ENCODE data around the gene TCP1. TPM values are rescaled to one million over a fixed set of nuclear protein-coding genes. Genes with fewer than 3 reads are reported as not detected.
A peak's percentile ranks its signal among the peaks of the same experiment; 100 is the strongest.

TCP1 gene
- total and polyA plus RNA-seq, 9 of the 15 experiments (the other 6 are each of a cell fraction or from before 2014, with no cell fraction given), result 331 to 801 (median 645) TPM

- intact Hi-C loops (cut with micrococcal nuclease) (loop anchor here (1.0 to 2.0 kb wide), 3 partner anchors 27 to 69 kb away; partner anchors contain the start of genes SOD2, TCP1 and WTAP), in situ Hi-C loops (cut with MboI) (no loop called here)
- H3K9ac ChIP-seq (ENCODE audit: insufficient read depth in 1 of 2, low read depth in 2 of 2, low read length in 2 of 2), result peak within 1 kb of the TSS; percentile 87 to 100
- WGBS (ENCODE audit: insufficient coverage, low coverage, missing lambda C conversion rate), result under 1% methylated on average over 57 of the region's 76 CpGs
- no peaks in the 10 kb centered on the region for H4K20me1 ChIP-seq (replicated peaks; ENCODE audit: control insufficient read depth, insufficient read depth, low read length)
- H3K4me1 ChIP-seq (replicated peaks in 1 of 2; ENCODE audit: control insufficient read depth in 2 of 2, insufficient read depth in 2 of 2, low read length in 2 of 2), result peaks cover 16 to 26% of the 10 kb centered on the region in 2 experiments; a peak in 4 of 5 replicates
- CTCF ChIA-PET (ENCODE audit: low intra/inter-chr PET ratio), result no interaction called here
- H3K27me3 ChIP-seq (ENCODE audit: control insufficient read depth in 2 of 2, insufficient read depth in 2 of 2, low read length in 2 of 2), result no peaks in the 10 kb centered on the region
- POLR2A ChIA-PET, result interaction anchor here (0.5 to 2.3 kb wide), 15 partner anchors 8 to 267 kb away, joined by 3 to 14 read pairs (median 5); partner anchors contain the start of genes SOD2 and WTAP
- no peaks in the 10 kb centered on the region for H3K9me1 ChIP-seq (ENCODE audit: control insufficient read depth, insufficient read depth, low read length)
- H3K36me3 ChIP-seq (ENCODE audit: control insufficient read depth, insufficient read depth, low read length), result peaks cover 67% of the 10 kb centered on the region
- FAIRE-seq (peak; percentile 94), ATAC-seq (peak; percentile 98), DNase-seq (ENCODE audit: extremely low read depth in 1 of 4, low spot score in 3 of 4) (peak; percentile 98 to 100 (median 99))
- no peaks in the 10 kb centered on the region for H3K9me3 ChIP-seq (replicated peaks; ENCODE audit: control insufficient read depth, insufficient read depth, low read depth, low read length)
- H3K79me2 ChIP-seq (ENCODE audit: control insufficient read depth, insufficient read depth, low read length), result peaks cover 28% of the 10 kb centered on the region
- H2AFZ ChIP-seq (ENCODE audit: low read depth, low read length), result peak within 1 kb of the TSS; percentile 98
- peak within 1 kb of the TSS; percentile 87 for H3K27ac ChIP-seq (ENCODE audit: extremely low read depth, low read depth, low read length)
- peak within 1 kb of the TSS; percentile 98 for H3K4me2 ChIP-seq (ENCODE audit: insufficient read depth, low read length)
- H3K4me3 ChIP-seq, result peak within 1 kb of the TSS; percentile 66
- BruUV-seq (replicated peaks), result no TSS peak
- TF ChIP-seq E2F8 (IDR thresholded peaks at IDR 0.05; ENCODE audit: low read depth, partially characterized antibody) (peak; percentile 65), HNRNPH1 (optimal IDR thresholded peaks at IDR 0.05; ENCODE audit: low read depth, low read length) (no peak), ELF4 (CRISPR knock-in tag; IDR thresholded peaks at IDR 0.05) (no peak; the same call in 1 of the 2 replicates), PRMT5 (CRISPR knock-in tag; IDR thresholded peaks at IDR 0.05) (no peak), LCOR (CRISPR knock-in tag; IDR thresholded peaks at IDR 0.05) (peak; percentile 46; the same call in 1 of the 2 replicates), HMG20B (CRISPR knock-in tag; IDR thresholded peaks at IDR 0.05) (no peak), ARID1B (IDR thresholded peaks at IDR 0.05) (no peak; the same call in 1 of the 2 replicates), HES1 (IDR thresholded peaks at IDR 0.05; ENCODE audit: low read depth) (0 out of 2 replicates have a peak, but pooled peaks have one; percentile 11), MIER1 (IDR thresholded peaks at IDR 0.05; ENCODE audit: low read depth) (no peak), CREB1 (IDR thresholded peaks at IDR 0.05) (peak; percentile 63), CREB1 (CRISPR knock-in tag; IDR thresholded peaks at IDR 0.05) (peak; percentile 79), MCM5 (IDR thresholded peaks at IDR 0.05; ENCODE audit: low read depth) (no peak), CBX5 (IDR thresholded peaks at IDR 0.05; ENCODE audit: borderline replicate concordance, low read depth) (no peak), TAF9B (IDR thresholded peaks at IDR 0.05; ENCODE audit: partially characterized antibody) (peak; percentile 58), EGR1 (conservative IDR thresholded peaks at IDR 0.05) (no peak), STAT6 (CRISPR knock-in tag; IDR thresholded peaks at IDR 0.05) (peak; percentile 46; the same call in 1 of the 2 replicates)
Observed at GRCh38 chr6:159761873-159762680, 27.3 kb downstream of the TCP1 start, which contains the start of gene ACAT2. Gene ACAT2 (plus strand): TSS chr6:159762045. CDS start chr6:159762088, 43 bp downstream.

Data from K562 (cell line).